ENCODE data around the gene SLC30A3.

Gene SLC30A3

DNA sequence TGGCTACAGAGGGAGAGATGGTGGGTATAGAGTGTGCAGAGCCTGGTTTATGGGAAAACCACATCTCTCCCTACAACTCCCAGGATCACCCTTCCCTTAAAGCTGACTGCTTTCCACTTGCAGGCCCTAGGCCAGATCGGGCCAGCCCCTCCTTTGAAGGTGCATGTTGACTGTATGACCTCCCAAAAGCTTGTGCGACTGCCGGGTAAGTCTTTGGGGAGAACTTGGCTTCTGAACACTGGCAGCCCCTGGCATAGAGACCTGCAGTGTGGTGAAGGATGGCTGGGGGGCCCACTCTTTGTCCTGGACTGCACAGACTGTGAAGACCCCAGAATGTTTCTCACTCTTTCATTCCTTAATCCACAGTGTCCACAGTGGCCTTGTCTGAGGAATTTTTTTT, 26.2 kb downstream of the SLC30A3 start:
- no peak for TF ChIP-seq CTCF (IDR thresholded peaks at IDR 0.05; ENCODE audit: extremely low read depth, insufficient read depth, missing control alignments)
- no peak for DNase-seq (ENCODE audit: low spot score)
- in situ Hi-C loops (cut with MboI; ENCODE audit: low pct_unique_long_range_greater_than_20kb, low sequenced_read_pairs, unreplicated experiment): no loop called here

DNA sequence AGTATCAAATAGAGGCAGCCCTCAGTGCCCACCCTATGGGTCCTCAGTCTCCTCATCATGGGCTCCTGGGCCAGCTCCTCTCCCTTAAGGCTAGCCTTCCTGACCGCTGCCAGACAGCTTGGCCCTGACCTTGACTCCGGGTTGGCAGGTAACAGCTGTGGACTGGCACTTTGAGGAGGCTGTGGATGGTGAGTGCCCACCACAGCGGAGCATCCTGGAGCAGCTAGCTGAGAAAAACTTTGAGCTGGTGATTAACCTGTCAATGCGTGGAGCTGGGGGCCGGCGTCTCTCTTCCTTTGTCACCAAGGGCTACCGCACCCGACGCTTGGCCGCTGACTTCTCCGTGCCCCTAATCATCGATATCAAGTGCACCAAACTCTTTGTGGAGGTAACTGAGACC, 26.7 kb downstream of the SLC30A3 start:
- no peak for DNase-seq (ENCODE audit: low spot score)
- TF ChIP-seq CTCF (IDR thresholded peaks at IDR 0.05; ENCODE audit: extremely low read depth, insufficient read depth, missing control alignments): no peak
- in situ Hi-C loops (cut with MboI; ENCODE audit: low pct_unique_long_range_greater_than_20kb, low sequenced_read_pairs, unreplicated experiment): no loop called here

DNA sequence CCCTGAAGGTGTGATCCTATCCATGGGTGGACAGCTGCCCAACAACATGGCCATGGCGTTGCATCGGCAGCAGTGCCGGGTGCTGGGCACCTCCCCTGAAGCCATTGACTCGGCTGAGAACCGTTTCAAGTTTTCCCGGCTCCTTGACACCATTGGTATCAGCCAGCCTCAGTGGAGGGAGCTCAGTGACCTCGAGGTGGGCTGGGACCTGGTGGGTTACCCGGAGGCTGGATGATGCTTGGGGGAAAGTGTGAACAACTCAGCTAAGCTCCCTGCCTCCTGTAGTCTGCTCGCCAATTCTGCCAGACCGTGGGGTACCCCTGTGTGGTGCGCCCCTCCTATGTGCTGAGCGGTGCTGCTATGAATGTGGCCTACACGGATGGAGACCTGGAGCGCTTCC, 29.5 kb downstream of the SLC30A3 start:
- no peak for DNase-seq (ENCODE audit: low spot score)
- in situ Hi-C loops (cut with MboI; ENCODE audit: low pct_unique_long_range_greater_than_20kb, low sequenced_read_pairs, unreplicated experiment): no loop called here
- TF ChIP-seq CTCF (IDR thresholded peaks at IDR 0.05; ENCODE audit: extremely low read depth, insufficient read depth, missing control alignments): no peak

GRCh38 chr2:27231921-27232320, 30.9 kb downstream of the SLC30A3 start:
- TF ChIP-seq CTCF (IDR thresholded peaks at IDR 0.05; ENCODE audit: extremely low read depth, insufficient read depth, missing control alignments): no peak
- no peak for DNase-seq (ENCODE audit: low spot score)
- in situ Hi-C loops (cut with MboI; ENCODE audit: low pct_unique_long_range_greater_than_20kb, low sequenced_read_pairs, unreplicated experiment): no loop called here

- DNase-seq (ENCODE audit: low spot score): no peak
- in situ Hi-C loops (cut with MboI; ENCODE audit: low pct_unique_long_range_greater_than_20kb, low sequenced_read_pairs, unreplicated experiment): no loop called here
- no peak for TF ChIP-seq CTCF (IDR thresholded peaks at IDR 0.05; ENCODE audit: extremely low read depth, insufficient read depth, missing control alignments)
Observed at GRCh38 chr2:27227501-27227900, 35.3 kb downstream of the SLC30A3 start.

- no peak for TF ChIP-seq CTCF (IDR thresholded peaks at IDR 0.05; ENCODE audit: extremely low read depth, insufficient read depth, missing control alignments)
- no peak for DNase-seq (ENCODE audit: low spot score)
- in situ Hi-C loops (cut with MboI; ENCODE audit: low pct_unique_long_range_greater_than_20kb, low sequenced_read_pairs, unreplicated experiment): no loop called here
Observed at GRCh38 chr2:27225526-27225925, 37.3 kb downstream of the SLC30A3 start.

DNA sequence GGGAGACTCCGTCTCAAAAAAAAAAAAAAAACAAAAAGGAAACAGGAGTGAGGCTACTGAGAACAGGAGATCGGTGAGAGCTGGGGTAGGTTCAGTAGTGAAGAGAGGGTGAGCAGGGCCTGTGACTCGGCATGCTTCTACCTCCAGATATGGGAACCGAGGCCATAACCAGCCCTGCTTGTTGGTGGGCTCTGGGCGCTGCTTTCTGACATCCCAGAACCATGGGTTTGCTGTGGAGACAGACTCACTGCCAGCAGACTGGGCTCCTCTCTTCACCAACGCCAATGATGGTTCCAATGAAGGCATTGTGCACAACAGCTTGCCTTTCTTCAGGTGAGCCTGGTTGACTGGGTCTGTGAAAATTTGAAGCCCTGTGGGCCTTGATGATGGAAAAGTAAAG, 39.4 kb downstream of the SLC30A3 start:
- TF ChIP-seq CTCF (IDR thresholded peaks at IDR 0.05; ENCODE audit: extremely low read depth, insufficient read depth, missing control alignments): no peak
- DNase-seq (ENCODE audit: low spot score): no peak
- in situ Hi-C loops (cut with MboI; ENCODE audit: low pct_unique_long_range_greater_than_20kb, low sequenced_read_pairs, unreplicated experiment): no loop called here

Data from GM13977 (cell line).